ENCODE measurements around the gene KCNE1. TPM values are rescaled to one million over a fixed set of nuclear protein-coding genes. Genes with fewer than 3 reads are reported as not detected.

KCNE1 gene
- 0.08 and 0.17 TPM in 2 replicates for polyA plus RNA-seq (2011; rRNA removed)
- 0.03 and 0.13 TPM in 2 replicates for polyA plus RNA-seq (2012; cell fraction: cytosol; rRNA removed)
- polyA plus RNA-seq (2012; cell fraction: nucleus; rRNA removed): 0.13 and 0.16 TPM in 2 replicates
- 0.04 to 0.05 TPM in 2 of 3 replicates, not detected in the other for polyA plus RNA-seq (2017; fragmentation: RNase III; extraction: RNeasy Plus Mini Kit Qiagen cat#74134 plus additional on column Dnase treatment)
- polyA minus RNA-seq (2011; rRNA and poly(A)+ RNA removed): 0.08 and 0.10 TPM in 2 replicates

GRCh38 chr21:34511787-34512455 is at the start of gene KCNE1:
Gene KCNE1 (minus strand): TSS chr21:34512210. CDS start chr21:34449634, 62,576 bp downstream.
- ChIA-PET POLR2A (no interaction called here), CTCF (interaction anchor here (1.7 kb wide), 2 partner anchors 11 to 54 kb away, joined by 6 to 10 read pairs; no protein-coding TSS in a partner anchor)
- Histone ChIP-seq H3K9me3 (no peaks in the 10 kb centered on the region), H3K4me2 (no peak within 1 kb of the TSS), H3K27ac (no peak within 1 kb of the TSS), H3K4me1 (no peaks in the 10 kb centered on the region), H3K4me3 (no peak within 1 kb of the TSS)
- no peak for TF ChIP-seq RFX5 (IDR thresholded peaks at IDR 0.05)
- no peak for TF ChIP-seq POLR2A (IDR thresholded peaks at IDR 0.05; ENCODE audit: low read length)
- TF ChIP-seq ZC3H11A (IDR thresholded peaks at IDR 0.05): no peak
- TF ChIP-seq CHD4 (IDR thresholded peaks at IDR 0.05; ENCODE audit: borderline replicate concordance): no peak
- no peak for TF ChIP-seq PBX3 (IDR thresholded peaks at IDR 0.05)
- no peak for TF ChIP-seq NR3C1 (IDR thresholded peaks at IDR 0.05)
- no peak for TF ChIP-seq HMGXB4 (CRISPR knock-in tag; IDR thresholded peaks at IDR 0.05; ENCODE audit: borderline replicate concordance)
- TF ChIP-seq BCL3 (IDR thresholded peaks at IDR 0.05): no peak
- TF ChIP-seq KDM1A (IDR thresholded peaks at IDR 0.05; ENCODE audit: low read depth): no peak
- TF ChIP-seq REST (IDR thresholded peaks at IDR 0.05): no peak
- TF ChIP-seq MYC (IDR thresholded peaks at IDR 0.05; ENCODE audit: borderline replicate concordance, low read length): no peak
- TF ChIP-seq RARB (CRISPR knock-in tag; IDR thresholded peaks at IDR 0.05): no peak
- ATAC-seq (no peak), FAIRE-seq (no peak), DNase-seq (ENCODE audit: low read depth in 1 of 2, low spot score in 1 of 2) (no peak)
- 86% methylated on average over 10 of the region's 14 CpGs for WGBS (ENCODE audit: missing lambda C conversion rate)

GRCh38 chr21:34561806-34562205 is 49.8 kb upstream of the KCNE1 start:
- FAIRE-seq: no peak
- Histone ChIP-seq H3K4me2 (no peak overlapping the region), H3K4me1 (no peaks in the 10 kb centered on the region), H3K4me3 (no peak overlapping the region), H3K27ac (no peak overlapping the region), H3K9me3 (no peaks in the 10 kb centered on the region)
- no peak for DNase-seq (ENCODE audit: low read depth in 1 of 2, low spot score in 1 of 2)
- TF ChIP-seq CEBPB (IDR thresholded peaks at IDR 0.05) (no peak), EHMT2 (IDR thresholded peaks at IDR 0.05; ENCODE audit: low read depth) (no peak), NR3C1 (IDR thresholded peaks at IDR 0.05) (no peak), ZC3H11A (IDR thresholded peaks at IDR 0.05) (no peak), ZFP36 (IDR thresholded peaks at IDR 0.05; ENCODE audit: borderline replicate concordance, partially characterized antibody) (no peak), CBX8 (IDR thresholded peaks at IDR 0.05) (no peak), ATOH8 (CRISPR knock-in tag; IDR thresholded peaks at IDR 0.05; ENCODE audit: low read depth) (no peak)
- no peak for ATAC-seq
- ChIA-PET POLR2A (no interaction called here), CTCF (no interaction called here)
- 62% methylated on average over 7 of the region's 7 CpGs for WGBS (ENCODE audit: missing lambda C conversion rate)

Measured in A549 (cell line).